Measurements from ENCODE around the gene ANGEL1. TPM values are rescaled to one million over a fixed set of nuclear protein-coding genes. Genes with fewer than 3 reads are reported as not detected.

The ANGEL1 gene
- total and polyA plus RNA-seq, 11 donors = 9.3 to 16.3 (median 13.3) TPM

GRCh38 chr14:76808990-76809389 lies 3.7 kb downstream of the ANGEL1 start:
- Histone ChIP-seq H3K27me3 (no peaks in the 10 kb centered on the region), H3K9me3 (no peaks in the 10 kb centered on the region), H3K4me1 (peaks cover 0 to 35% (median 22%) of the 10 kb centered on the region in 12 donors), H3K27ac (no peak overlapping the region), H3K4me3 (no peak overlapping the region), H3K36me3 (peaks cover 0 to 62% (median 52%) of the 10 kb centered on the region in 9 donors)
- TF ChIP-seq CTCF (IDR thresholded peaks at IDR 0.05) = no peak
- no peak for DNase-seq
- WGBS, 4 donors = 93 to 96% (median 94%) methylated on average over 3 to 4 of the region's 4 CpGs
- intact Hi-C loops (cut with DNase I) = no loop called here
- no peak for ATAC-seq

GRCh38 chr14:76808011-76808410 lies 4.7 kb downstream of the ANGEL1 start:
- intact Hi-C loops (cut with DNase I) = no loop called here
- ATAC-seq (no peak), DNase-seq (no peak)
- no peaks in the 10 kb centered on the region for H3K27me3 ChIP-seq
- no peak overlapping the region for H3K27ac ChIP-seq
- no peak overlapping the region for H3K4me3 ChIP-seq
- peaks cover 0 to 32% (median 20%) of the 10 kb centered on the region in 12 donors for H3K4me1 ChIP-seq
- no peaks in the 10 kb centered on the region for H3K9me3 ChIP-seq
- peaks cover 0 to 72% (median 62%) of the 10 kb centered on the region in 9 donors for H3K36me3 ChIP-seq
- WGBS, 4 donors = 73 to 98% (median 92%) methylated on average over 1 of the region's 1 CpG
- TF ChIP-seq POLR2A (IDR thresholded peaks at IDR 0.05) = no peak
- TF ChIP-seq CTCF (IDR thresholded peaks at IDR 0.05) = no peak

GRCh38 chr14:76806446-76806845 lies 6.2 kb downstream of the ANGEL1 start:
- ATAC-seq (no peak), DNase-seq (no peak)
- WGBS, 4 donors = 91 to 97% (median 96%) methylated on average over 11 to 12 of the region's 12 CpGs
- Histone ChIP-seq H3K36me3 (peaks cover 0 to 87% (median 77%) of the 10 kb centered on the region in 9 donors), H3K4me1 (peaks cover 0 to 25% (median 12%) of the 10 kb centered on the region in 12 donors), H3K27ac (no peak overlapping the region), H3K4me3 (no peak overlapping the region), H3K9me3 (no peaks in the 10 kb centered on the region), H3K27me3 (no peaks in the 10 kb centered on the region)
- TF ChIP-seq CTCF (IDR thresholded peaks at IDR 0.05) (no peak), POLR2A (IDR thresholded peaks at IDR 0.05) (no peak)
- intact Hi-C loops (cut with DNase I) = no loop called here

- intact Hi-C loops (cut with DNase I) = no loop called here
- 80 to 94% (median 88%) methylated on average over 5 of the region's 5 CpGs for WGBS, 4 donors
- ATAC-seq (no peak), DNase-seq (no peak)
- Histone ChIP-seq H3K4me1 (no peaks in the 10 kb centered on the region), H3K27me3 (no peaks in the 10 kb centered on the region), H3K4me3 (no peak overlapping the region), H3K36me3 (peaks cover 0 to 96% (median 82%) of the 10 kb centered on the region in 9 donors), H3K27ac (no peak overlapping the region), H3K9me3 (peaks cover 0 to 12% (median 0%) of the 10 kb centered on the region in 12 donors)
- TF ChIP-seq CTCF (IDR thresholded peaks at IDR 0.05) (no peak), POLR2A (IDR thresholded peaks at IDR 0.05) (no peak)
Observed at GRCh38 chr14:76793956-76794355, 18.7 kb downstream of the ANGEL1 start.

All from heart left ventricle (tissue), 16 donors.